HG02642 (cell line): ENCODE measurements around the gene ADAM15.

Experiments used
- ATAC-seq: cut with Tn5 transposase; IDR thresholded peaks from one replicate; pipeline ENCODE4 v1.9.1; 2021; ENCODE audit warnings: mild to moderate bottlenecking; ENCODE audit not compliant: unreplicated experiment, poor library complexity

The ADAM15 gene

DNA sequence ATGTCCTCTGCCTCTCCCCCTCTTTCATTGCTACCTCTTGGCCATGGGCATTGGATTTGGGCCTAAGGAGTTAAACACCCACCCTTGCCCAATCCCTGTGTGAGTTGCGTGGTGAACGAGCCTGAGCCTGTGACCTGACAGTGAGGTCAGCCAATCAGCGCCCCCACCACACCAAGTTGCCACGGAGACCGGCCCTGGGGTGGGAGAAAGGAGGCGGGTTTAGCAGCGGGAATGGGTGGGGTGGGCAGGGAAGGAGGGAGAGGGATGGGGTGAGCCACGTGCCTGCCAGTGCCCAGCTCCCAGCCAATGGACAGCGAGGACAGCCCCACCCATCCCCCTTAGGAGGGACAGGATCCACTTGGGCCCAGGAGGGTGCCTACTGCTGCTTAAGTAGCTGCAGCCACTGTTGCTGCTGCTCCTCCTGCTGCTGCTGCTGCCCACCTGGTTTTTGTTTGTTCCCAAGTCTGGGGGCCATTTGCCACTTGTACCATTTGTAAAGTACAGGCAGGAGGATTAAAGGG, 39.0 kb upstream of the ADAM15 start:
- no peak for ATAC-seq

DNA sequence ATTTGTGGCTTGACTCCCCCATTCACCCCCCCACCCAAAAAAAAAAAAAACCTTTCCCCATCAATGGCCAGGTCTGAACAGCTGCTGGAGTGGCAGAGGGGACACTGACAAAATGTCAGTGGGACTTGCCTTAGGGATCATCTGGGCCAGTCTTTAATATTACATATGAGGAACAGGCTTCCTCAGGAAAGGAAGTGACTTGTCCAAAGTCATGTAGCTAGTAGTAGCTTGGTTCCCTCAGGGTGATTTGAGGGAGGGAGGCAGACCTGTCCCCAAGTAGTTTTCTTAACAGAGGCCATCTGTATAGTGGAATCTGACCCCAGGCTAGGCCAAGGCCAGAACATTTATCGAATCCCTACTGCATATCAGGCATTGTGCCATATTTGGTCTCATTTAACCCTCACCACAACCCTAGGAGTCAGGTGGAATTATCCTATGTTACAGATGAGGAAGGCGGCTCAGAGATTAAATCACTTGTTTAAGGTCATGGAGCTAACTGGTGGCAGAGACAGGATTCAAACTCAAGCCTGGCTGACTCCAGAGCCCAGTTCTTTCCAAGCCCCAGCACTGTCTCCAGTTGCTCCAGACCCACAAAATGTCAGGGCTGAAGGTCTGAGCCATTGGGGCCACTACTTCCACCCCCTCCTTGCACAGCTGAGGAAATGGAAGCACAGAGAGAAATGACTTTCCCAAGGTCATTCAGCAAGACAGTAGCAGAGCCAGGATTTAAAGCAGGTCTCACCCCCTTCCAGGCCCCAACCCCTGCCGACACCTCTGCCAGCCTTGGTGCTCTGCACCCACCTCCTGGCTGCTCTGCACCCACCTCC, 38.1 kb upstream of the ADAM15 start:
- no peak for ATAC-seq

GRCh38 chr1:155013632-155014031, 37.5 kb upstream of the ADAM15 start:
- no peak for ATAC-seq

DNA sequence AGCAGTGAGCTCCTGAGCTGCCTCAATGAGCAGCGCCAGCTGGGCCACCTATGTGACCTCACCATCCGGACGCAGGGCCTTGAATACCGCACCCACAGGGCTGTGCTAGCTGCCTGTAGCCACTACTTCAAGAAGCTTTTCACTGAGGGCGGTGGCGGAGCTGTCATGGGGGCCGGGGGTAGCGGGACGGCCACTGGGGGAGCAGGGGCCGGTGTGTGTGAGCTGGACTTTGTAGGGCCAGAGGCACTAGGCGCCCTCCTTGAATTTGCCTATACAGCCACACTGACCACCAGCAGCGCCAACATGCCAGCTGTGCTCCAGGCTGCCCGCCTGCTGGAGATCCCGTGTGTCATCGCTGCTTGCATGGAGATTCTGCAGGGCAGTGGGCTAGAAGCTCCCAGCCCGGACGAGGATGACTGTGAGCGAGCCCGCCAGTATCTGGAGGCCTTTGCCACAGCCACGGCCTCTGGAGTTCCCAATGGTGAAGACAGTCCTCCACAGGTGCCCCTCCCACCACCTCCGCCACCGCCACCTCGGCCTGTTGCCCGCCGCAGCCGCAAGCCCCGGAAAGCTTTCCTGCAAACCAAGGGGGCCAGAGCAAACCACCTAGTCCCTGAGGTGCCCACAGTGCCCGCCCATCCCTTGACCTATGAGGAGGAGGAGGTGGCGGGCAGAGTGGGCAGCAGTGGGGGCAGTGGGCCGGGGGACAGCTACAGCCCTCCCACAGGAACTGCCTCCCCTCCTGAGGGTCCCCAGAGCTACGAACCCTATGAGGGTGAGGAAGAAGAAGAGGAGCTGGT, 36.2 kb upstream of the ADAM15 start:
- no peak for ATAC-seq

- ATAC-seq, result no peak
Measured at GRCh38 chr1:155015527-155016230, 35.4 kb upstream of the ADAM15 start.

DNA sequence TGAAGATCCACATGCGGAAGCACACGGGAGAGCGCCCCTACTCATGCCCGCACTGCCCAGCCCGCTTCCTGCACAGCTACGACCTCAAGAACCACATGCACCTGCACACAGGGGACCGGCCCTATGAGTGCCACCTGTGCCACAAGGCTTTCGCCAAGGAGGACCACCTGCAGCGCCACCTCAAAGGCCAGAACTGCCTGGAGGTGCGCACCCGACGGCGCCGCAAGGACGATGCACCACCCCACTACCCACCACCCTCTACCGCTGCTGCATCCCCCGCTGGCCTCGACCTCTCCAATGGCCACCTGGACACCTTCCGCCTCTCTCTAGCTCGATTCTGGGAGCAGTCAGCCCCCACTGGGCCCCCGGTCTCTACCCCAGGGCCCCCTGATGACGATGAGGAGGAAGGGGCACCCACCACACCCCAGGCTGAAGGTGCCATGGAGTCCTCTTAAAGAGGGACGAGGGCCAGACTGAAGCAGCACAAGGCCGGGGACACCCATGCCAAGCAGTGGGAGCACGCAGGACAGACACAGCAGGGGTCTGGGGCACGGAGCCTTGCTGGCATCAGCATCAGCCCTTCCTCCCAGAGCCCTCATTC, 34.8 kb upstream of the ADAM15 start:
- no peak for ATAC-seq

GRCh38 chr1:155017041-155017945, 33.8 kb upstream of the ADAM15 start:
- peak; percentile 81 for ATAC-seq

- ATAC-seq, result no peak
Measured at GRCh38 chr1:155017946-155018316, 33.2 kb upstream of the ADAM15 start.

- ATAC-seq, result no peak
Measured at GRCh38 chr1:155018617-155019348, 32.3 kb upstream of the ADAM15 start.

GRCh38 chr1:155019377-155020245, 31.5 kb upstream of the ADAM15 start:
- no peak for ATAC-seq

DNA sequence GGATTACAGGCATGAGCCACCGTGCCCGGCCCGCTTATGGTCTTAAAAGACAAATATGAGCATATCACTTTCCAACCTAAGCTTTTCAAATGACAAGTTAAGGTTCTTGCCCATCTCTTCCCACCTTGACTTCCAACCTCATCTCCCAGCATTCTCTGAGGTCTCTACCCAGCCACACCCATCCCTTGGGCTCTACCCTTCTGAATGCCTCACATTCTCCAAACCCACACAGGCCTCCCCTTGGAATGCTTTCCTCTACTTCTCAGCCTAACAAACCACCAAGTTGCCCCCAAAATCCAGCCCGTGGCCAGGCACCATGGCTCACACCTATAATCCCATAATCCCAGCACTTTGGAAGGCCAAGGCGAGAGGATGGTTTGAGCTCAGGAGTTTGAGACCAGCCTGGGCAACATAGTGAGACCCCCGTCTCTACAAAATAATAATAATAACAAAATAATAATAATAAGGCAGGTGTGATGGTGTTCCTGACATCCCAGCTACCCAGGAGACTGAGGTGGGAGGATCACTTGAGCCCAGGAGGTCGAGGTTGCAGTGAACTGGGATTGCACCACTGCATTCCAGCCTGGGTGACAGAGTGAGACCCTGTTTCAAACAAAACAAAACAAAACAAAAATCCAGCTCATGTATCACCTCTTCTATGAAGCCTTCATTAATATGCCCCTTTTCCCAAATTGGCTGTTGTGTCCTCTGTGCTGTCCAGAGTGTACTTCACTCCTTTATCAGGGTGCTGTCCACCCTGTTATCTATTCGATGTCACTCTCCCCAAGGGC, 28.8 kb upstream of the ADAM15 start:
- no peak for ATAC-seq

GRCh38 chr1:155022927-155023236, 28.2 kb upstream of the ADAM15 start:
- no peak for ATAC-seq

GRCh38 chr1:155023627-155024026, 27.5 kb upstream of the ADAM15 start:
- ATAC-seq, result no peak

DNA sequence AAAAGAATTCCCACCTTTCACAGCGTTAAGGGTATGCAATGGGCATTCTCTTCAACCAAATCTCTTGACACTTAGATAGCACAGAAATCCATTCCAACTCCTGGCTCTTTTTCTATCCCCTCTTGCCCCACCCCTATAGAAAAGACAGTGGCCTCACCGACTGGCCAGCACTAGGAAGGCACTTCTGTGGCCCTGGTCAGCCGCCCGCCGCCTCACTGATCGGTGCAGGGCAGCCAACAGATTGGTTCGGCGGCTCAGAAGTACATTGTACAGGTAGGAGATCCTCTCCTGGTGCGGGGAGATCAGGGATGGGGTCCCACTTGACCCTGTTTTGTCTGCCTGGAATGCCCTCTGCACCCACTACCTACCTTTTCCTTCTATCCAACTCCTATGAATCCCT, 26.8 kb upstream of the ADAM15 start:
- ATAC-seq, result no peak

GRCh38 chr1:155026154-155026553, 25.0 kb upstream of the ADAM15 start:
- ATAC-seq, result no peak

GRCh38 chr1:155026588-155026987, 24.5 kb upstream of the ADAM15 start:
- ATAC-seq, result no peak

GRCh38 chr1:155029513-155030242, 21.4 kb upstream of the ADAM15 start:
- no peak for ATAC-seq
